IMR-90 (cell line): Measurements from ENCODE around the gene ZNF48. TPM values are rescaled to one million over a fixed set of nuclear protein-coding genes. Genes with fewer than 3 reads are reported as not detected.

Experiments used
- ATAC-seq: fragments of 200-7000 bp; cut with Tn5 transposase; 2 replicates; pipeline ENCODE4 v1.9.1; 2020; ENCODE audit warnings: low read depth, mild to moderate bottlenecking, moderate library complexity
- BruUV-seq: library from RNA; stranded (reverse); fragments of 400-500 nt; replicated peaks from 2 replicates; lab custom pipeline; 2021; lab: Mats Ljungman, UMichigan
- CTCF ChIA-PET: fragments of 300-600 bp; formaldehyde crosslinking; extraction: SDS; loops from one replicate; lab custom pipeline; 2021; ENCODE audit warnings: antibody characterized with exemption; lab: Yijun Ruan, JAX
- POLR2A ChIA-PET: fragments of 300-600 bp; sonication (Branson Sonifier 250); formaldehyde crosslinking; loops from one replicate; lab custom pipeline; 2022; ENCODE audit warnings: antibody characterized with exemption; ENCODE audit not compliant: unreplicated experiment; lab: Charles Lee
- DNase-seq: peaks from one replicate; pipeline ENCODE4 v3.0.0; 2013
- H2AFZ ChIP-seq: replicated peaks from 2 replicates; pipeline ENCODE3; 2013; ENCODE audit warnings: low read length, mild to moderate bottlenecking; ENCODE audit not compliant: poor library complexity
- H2AK5ac ChIP-seq: 2 replicates; pipeline ENCODE4 v1.6.1; 2013; ENCODE audit warnings: low read depth, low read length, inconsistent platforms
- H2AK9ac ChIP-seq: replicated peaks from 2 replicates; pipeline ENCODE3; 2013; ENCODE audit warnings: mild to moderate bottlenecking, low read depth, low read length, moderate library complexity; ENCODE audit not compliant: poor library complexity
- H2BK120ac ChIP-seq: 2 replicates; pipeline ENCODE4 v1.6.1; 2013; ENCODE audit warnings: low read depth, low read length, inconsistent platforms
- H2BK15ac ChIP-seq: 3 replicates; pipeline ENCODE4 v1.6.1; 2013; ENCODE audit warnings: low read depth, low read length, inconsistent platforms
- H2BK20ac ChIP-seq: 2 replicates; pipeline ENCODE4 v1.6.1; 2013; ENCODE audit warnings: low read depth, mild to moderate bottlenecking, inconsistent platforms, low read length, moderate library complexity
- H2BK5ac ChIP-seq: 2 replicates; pipeline ENCODE4 v1.6.1; 2013; ENCODE audit warnings: mild to moderate bottlenecking, low read depth, low read length, inconsistent platforms; ENCODE audit not compliant: poor library complexity, severe bottlenecking
- H3K14ac ChIP-seq: replicated peaks from 2 replicates; pipeline ENCODE4 v1.6.1; 2013; ENCODE audit warnings: low read depth, low read length, inconsistent platforms
- H3K18ac ChIP-seq: 2 replicates; pipeline ENCODE4 v1.6.1; 2013; ENCODE audit warnings: low read depth, low read length, control low read depth
- H3K23ac ChIP-seq: 2 replicates; pipeline ENCODE4 v1.6.1; 2013; ENCODE audit warnings: low read depth, low read length, inconsistent platforms
- H3K27ac ChIP-seq: 2 replicates; pipeline ENCODE4 v1.5.1; 2013; ENCODE audit warnings: mild to moderate bottlenecking, control low read depth, low read length; ENCODE audit not compliant: insufficient read depth
- H3K27me3 ChIP-seq: 2 replicates; pipeline ENCODE4 v1.6.1; 2013; ENCODE audit warnings: low read length; ENCODE audit not compliant: control insufficient read depth, insufficient read depth
- H3K36me3 ChIP-seq: 2 replicates; pipeline ENCODE4 v1.6.1; 2013; ENCODE audit warnings: low read length, mixed read lengths; ENCODE audit not compliant: control insufficient read depth, insufficient read depth
- H3K4ac ChIP-seq: 2 replicates; pipeline ENCODE4 v1.6.1; 2013; ENCODE audit warnings: low read depth, low read length, inconsistent platforms
- H3K4me1 ChIP-seq: 2 replicates; pipeline ENCODE4 v1.6.1; 2013; ENCODE audit warnings: low read length, mixed read lengths; ENCODE audit not compliant: control insufficient read depth, insufficient read depth
- H3K4me2 ChIP-seq: 2 replicates; pipeline ENCODE4 v1.6.1; 2013; ENCODE audit warnings: low read depth, mild to moderate bottlenecking, control low read depth, low read length, moderate library complexity
- H3K4me3 ChIP-seq: 2 replicates; pipeline ENCODE4 v1.5.1; 2013; ENCODE audit warnings: low read depth, mild to moderate bottlenecking, control low read depth, low read length, moderate library complexity; ENCODE audit not compliant: insufficient read depth
- H3K56ac ChIP-seq: 2 replicates; pipeline ENCODE4 v1.6.1; 2013; ENCODE audit warnings: low read length, inconsistent platforms; ENCODE audit not compliant: insufficient read depth; ENCODE audit errors: extremely low read depth
- H3K79me1 ChIP-seq, 2 experiments: 2 replicates each; pipeline ENCODE4 v1.6.1; 2013; ENCODE audit warnings: low read length in 2 of 2, inconsistent platforms in 1 of 2, low read depth in 1 of 2
- H3K9ac ChIP-seq: 2 replicates; pipeline ENCODE4 v1.6.1; 2013; ENCODE audit warnings: low read depth, low read length, control low read depth
- H3K9me1 ChIP-seq: 2 replicates; pipeline ENCODE4 v1.6.1; 2013; ENCODE audit warnings: low read length, inconsistent platforms; ENCODE audit not compliant: insufficient read depth
- H3K9me3 ChIP-seq: 2 replicates; pipeline ENCODE4 v1.6.1; 2013; ENCODE audit warnings: low read length; ENCODE audit not compliant: control insufficient read depth, insufficient read depth
- H4K20me1 ChIP-seq: 2 replicates; pipeline ENCODE4 v1.6.1; 2013; ENCODE audit warnings: low read length, inconsistent platforms; ENCODE audit not compliant: insufficient read depth
- H4K5ac ChIP-seq: 2 replicates; pipeline ENCODE4 v1.6.1; 2013; ENCODE audit warnings: mild to moderate bottlenecking, low read depth, low read length, control low read depth
- H4K8ac ChIP-seq, 2 experiments: 2 replicates each; pipeline ENCODE4 v1.6.1; 2013; ENCODE audit warnings: low read depth in 2 of 2, low read length in 2 of 2, control low read depth in 1 of 2, inconsistent platforms in 1 of 2
- H4K91ac ChIP-seq: 2 replicates; pipeline ENCODE4 v1.6.1; 2013; ENCODE audit warnings: low read depth, low read length, inconsistent platforms; ENCODE audit not compliant: insufficient read depth
- BHLHE40 ChIP-seq: fragments of 150-350 bp; IDR thresholded peaks from 2 replicates; pipeline ENCODE4 v1.6.1; 2016; ENCODE audit warnings: mild to moderate bottlenecking, low read depth, low read length
- CEBPB ChIP-seq: IDR thresholded peaks from 2 replicates; pipeline ENCODE4 v1.6.1; 2012; ENCODE audit warnings: low read depth, low read length, improper control_type of control experiment
- CHD1 ChIP-seq: IDR thresholded peaks from 2 replicates; pipeline ENCODE4 v1.6.1; 2012; ENCODE audit warnings: low read depth, low read length, improper control_type of control experiment
- FOS ChIP-seq: fragments of 150-350 bp; IDR thresholded peaks from 2 replicates; pipeline ENCODE4 v1.6.1; 2016; ENCODE audit warnings: low read depth, low read length
- MAFK ChIP-seq: IDR thresholded peaks from 2 replicates; pipeline ENCODE4 v1.6.1; 2012; ENCODE audit warnings: low read depth, low read length, improper control_type of control experiment
- MAZ ChIP-seq: IDR thresholded peaks from 2 replicates; pipeline ENCODE4 v1.6.1; 2012; ENCODE audit warnings: low read depth, mild to moderate bottlenecking, low read length, improper control_type of control experiment, moderate library complexity, borderline replicate concordance
- MXI1 ChIP-seq: IDR thresholded peaks from 2 replicates; pipeline ENCODE4 v1.6.1; 2012; ENCODE audit warnings: low read depth, mild to moderate bottlenecking, low read length, moderate library complexity, borderline replicate concordance
- NFE2L2 ChIP-seq: fragments of 150-350 bp; IDR thresholded peaks from 2 replicates; pipeline ENCODE4 v1.6.1; 2016; ENCODE audit warnings: low read depth, mild to moderate bottlenecking, low read length
- POLR2A ChIP-seq: IDR thresholded peaks from 2 replicates; pipeline ENCODE4 v1.6.1; 2012; ENCODE audit warnings: mild to moderate bottlenecking, low read depth, low read length
- RAD21 ChIP-seq: IDR thresholded peaks from 2 replicates; pipeline ENCODE4 v1.6.1; 2012; ENCODE audit warnings: low read length, improper control_type of control experiment
- RCOR1 ChIP-seq: IDR thresholded peaks from 2 replicates; pipeline ENCODE4 v1.6.1; 2012; ENCODE audit warnings: mild to moderate bottlenecking, low read length, improper control_type of control experiment; ENCODE audit not compliant: insufficient replicate concordance
- RFX5 ChIP-seq: IDR thresholded peaks from 2 replicates; pipeline ENCODE4 v1.8.0; 2012; ENCODE audit warnings: low read depth, mild to moderate bottlenecking, low read length, moderate library complexity
- SMC3 ChIP-seq: fragments of 150-350 bp; IDR thresholded peaks from 2 replicates; pipeline ENCODE4 v1.6.1; 2016; ENCODE audit warnings: low read depth, mild to moderate bottlenecking, antibody characterized with exemption, low read length, moderate library complexity
- WGBS, 2 experiments: methylation state at CpG; one replicate each; pipeline versions ENCODE4 v1.1.5 to v1.1.7; 2013; ENCODE audit warnings: missing lambda C conversion rate in 2 of 2; ENCODE audit not compliant: insufficient read length in 1 of 2; ENCODE audit errors: extremely low coverage in 2 of 2; 5-methylcytosine and 5-hydroxymethylcytosine counted together
- dilution Hi-C: fragments of 300-500 bp; cut with HindIII; formaldehyde crosslinking; loops from one replicate; pipeline ENCODE4 v1.14.3; 2018; ENCODE audit warnings: low sequenced_read_pairs; ENCODE audit not compliant: unreplicated experiment
- in situ Hi-C: fragments of 300-500 bp; cut with MboI; formaldehyde crosslinking; loops from 3 replicates; pipeline ENCODE4 v1.14.3; 2019; ENCODE audit warnings: low sequenced_read_pairs, inconsistent platforms, mixed read lengths
- intact Hi-C: fragments of 100-400 bp; cut with micrococcal nuclease; formaldehyde crosslinking; loops from 2 replicates; pipeline ENCODE4 v1.10.0; 2022
- polyA plus RNA-seq, 3 experiments: library from polyadenylated mRNA; depleted of rRNA; stranded (reverse); fragments of >200 nt; gene quantifications; 2 replicates each; pipeline ENCODE4 v1.2.3, GENCODE V29; 2012; ENCODE audit warnings: low replicate concordance in 1 of 3
- total RNA-seq: library from RNA; depleted of rRNA; stranded (reverse); fragments of >200 nt; gene quantifications from 2 replicates; pipeline ENCODE4 v1.2.3, GENCODE V29; 2012
- TF ChIP-seq, protein P1 (sequence below): fragments of 150-350 bp; IDR thresholded peaks from 2 replicates; pipeline ENCODE4 v1.6.1; 2017; ENCODE audit warnings: mild to moderate bottlenecking, antibody characterized with exemption, low read length, low read depth
- TF ChIP-seq, protein P2 (sequence below): fragments of 150-350 bp; IDR thresholded peaks from 2 replicates; pipeline ENCODE4 v1.6.1; 2016; ENCODE audit warnings: low read depth, mild to moderate bottlenecking, low read length, moderate library complexity, borderline replicate concordance
- TF ChIP-seq, protein P3 (sequence below): conservative IDR thresholded peaks from 2 replicates; pipeline ENCODE4 v1.5.1; 2012; ENCODE audit warnings: mild to moderate bottlenecking, low read depth, low read length, improper control_type of control experiment

ZNF48 gene
- total and polyA plus RNA-seq, 2 of the 4 experiments (the other 2 are of a cell fraction) = 5.8 to 6.6 TPM

DNA sequence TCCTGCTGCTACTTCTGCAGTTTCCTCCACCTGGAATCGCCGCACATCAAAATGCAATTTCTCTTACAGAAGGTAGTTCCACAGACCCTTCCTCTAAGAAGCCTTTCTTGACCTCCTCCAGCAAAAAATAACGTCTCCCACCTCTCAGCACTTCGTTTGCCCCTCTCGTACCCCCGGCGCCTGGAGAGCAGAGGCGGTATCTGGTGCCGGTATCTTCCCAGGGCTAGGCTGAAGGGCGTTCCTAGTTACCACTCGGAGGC lies 34.1 kb downstream of the ZNF48 start:
- H3K36me3 ChIP-seq = peaks cover 9% of the 10 kb centered on the region
- dilution Hi-C loops = no loop called here
- H2BK120ac ChIP-seq = no peak overlapping the region
- peak overlapping the region; percentile 34; the same call in 1 of the 2 replicates for H3K56ac ChIP-seq
- H4K8ac ChIP-seq = peak overlapping the region; percentile 55 to 80; a peak in 3 of 4 replicates
- H3K9me3 ChIP-seq = no peaks in the 10 kb centered on the region
- H3K4ac ChIP-seq = peak overlapping the region; percentile 69
- H3K4me1 ChIP-seq = peaks cover 3% of the 10 kb centered on the region; the same call in 1 of the 2 replicates
- ATAC-seq = no peak
- no peak overlapping the region; the same call in 1 of the 2 replicates for H3K27ac ChIP-seq
- H2BK5ac ChIP-seq = no peak overlapping the region
- H3K14ac ChIP-seq = peak overlapping the region; percentile 72
- H3K23ac ChIP-seq = peak overlapping the region; percentile 77
- H2AK9ac ChIP-seq = peak overlapping the region; percentile 94
- peak overlapping the region; percentile 64 for H3K4me3 ChIP-seq
- CTCF ChIA-PET = interaction anchor here (0.6 to 1.5 kb wide), 8 partner anchors 9 to 200 kb away, joined by 3 to 6 read pairs (median 4); no protein-coding TSS in a partner anchor
- peak overlapping the region; percentile 33; the same call in 1 of the 2 replicates for H4K91ac ChIP-seq
- peaks cover 15 to 19% of the 10 kb centered on the region in 2 experiments for H3K79me1 ChIP-seq
- no peak overlapping the region for H2BK15ac ChIP-seq
- 0% methylated on average over 1 of the region's 11 CpGs; no CpG with 5 or more reads in 1 of the 2 experiments for WGBS, 2 experiments
- H3K9ac ChIP-seq = peak overlapping the region; percentile 23
- in situ Hi-C loops = no loop called here
- POLR2A ChIA-PET = no interaction called here
- peaks cover 6% of the 10 kb centered on the region for H3K9me1 ChIP-seq
- no peaks in the 10 kb centered on the region; the same call in 1 of the 2 replicates for H4K20me1 ChIP-seq
- H2AFZ ChIP-seq = peak overlapping the region; percentile 100
- H4K5ac ChIP-seq = no peak overlapping the region
- intact Hi-C loops = no loop called here
- H3K27me3 ChIP-seq = 0 out of 2 replicates have a peak, but pooled peaks cover 2% of the 10 kb centered on the region
- TF ChIP-seq MAZ (no peak), CHD1 (no peak), BHLHE40 (no peak), MAFK (no peak), RCOR1 (no peak), RAD21 (no peak), NFE2L2 (no peak), CEBPB (no peak), POLR2A (no peak), SMC3 (no peak), MXI1 (no peak), FOS (no peak), RFX5 (no peak)
- TF ChIP-seq, protein P1, sequence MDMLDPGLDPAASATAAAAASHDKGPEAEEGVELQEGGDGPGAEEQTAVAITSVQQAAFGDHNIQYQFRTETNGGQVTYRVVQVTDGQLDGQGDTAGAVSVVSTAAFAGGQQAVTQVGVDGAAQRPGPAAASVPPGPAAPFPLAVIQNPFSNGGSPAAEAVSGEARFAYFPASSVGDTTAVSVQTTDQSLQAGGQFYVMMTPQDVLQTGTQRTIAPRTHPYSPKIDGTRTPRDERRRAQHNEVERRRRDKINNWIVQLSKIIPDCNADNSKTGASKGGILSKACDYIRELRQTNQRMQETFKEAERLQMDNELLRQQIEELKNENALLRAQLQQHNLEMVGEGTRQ = no peak
- TF ChIP-seq, protein P2, sequence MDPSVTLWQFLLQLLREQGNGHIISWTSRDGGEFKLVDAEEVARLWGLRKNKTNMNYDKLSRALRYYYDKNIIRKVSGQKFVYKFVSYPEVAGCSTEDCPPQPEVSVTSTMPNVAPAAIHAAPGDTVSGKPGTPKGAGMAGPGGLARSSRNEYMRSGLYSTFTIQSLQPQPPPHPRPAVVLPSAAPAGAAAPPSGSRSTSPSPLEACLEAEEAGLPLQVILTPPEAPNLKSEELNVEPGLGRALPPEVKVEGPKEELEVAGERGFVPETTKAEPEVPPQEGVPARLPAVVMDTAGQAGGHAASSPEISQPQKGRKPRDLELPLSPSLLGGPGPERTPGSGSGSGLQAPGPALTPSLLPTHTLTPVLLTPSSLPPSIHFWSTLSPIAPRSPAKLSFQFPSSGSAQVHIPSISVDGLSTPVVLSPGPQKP = no peak
- TF ChIP-seq, protein P3, sequence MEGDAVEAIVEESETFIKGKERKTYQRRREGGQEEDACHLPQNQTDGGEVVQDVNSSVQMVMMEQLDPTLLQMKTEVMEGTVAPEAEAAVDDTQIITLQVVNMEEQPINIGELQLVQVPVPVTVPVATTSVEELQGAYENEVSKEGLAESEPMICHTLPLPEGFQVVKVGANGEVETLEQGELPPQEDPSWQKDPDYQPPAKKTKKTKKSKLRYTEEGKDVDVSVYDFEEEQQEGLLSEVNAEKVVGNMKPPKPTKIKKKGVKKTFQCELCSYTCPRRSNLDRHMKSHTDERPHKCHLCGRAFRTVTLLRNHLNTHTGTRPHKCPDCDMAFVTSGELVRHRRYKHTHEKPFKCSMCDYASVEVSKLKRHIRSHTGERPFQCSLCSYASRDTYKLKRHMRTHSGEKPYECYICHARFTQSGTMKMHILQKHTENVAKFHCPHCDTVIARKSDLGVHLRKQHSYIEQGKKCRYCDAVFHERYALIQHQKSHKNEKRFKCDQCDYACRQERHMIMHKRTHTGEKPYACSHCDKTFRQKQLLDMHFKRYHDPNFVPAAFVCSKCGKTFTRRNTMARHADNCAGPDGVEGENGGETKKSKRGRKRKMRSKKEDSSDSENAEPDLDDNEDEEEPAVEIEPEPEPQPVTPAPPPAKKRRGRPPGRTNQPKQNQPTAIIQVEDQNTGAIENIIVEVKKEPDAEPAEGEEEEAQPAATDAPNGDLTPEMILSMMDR = no peak
- DNase-seq = no peak
- H2AK5ac ChIP-seq = peak overlapping the region; percentile 40
- H3K18ac ChIP-seq = no peak overlapping the region
- BruUV-seq = no TSS peak
- no peak overlapping the region for H2BK20ac ChIP-seq
- peak overlapping the region; percentile 82 for H3K4me2 ChIP-seq
